Prostate gland (tissue), 2 donors: Measurements from ENCODE around the gene EPHB2.

Experiments used
- POLR2A ChIP-seq: fragments of 450-650 bp; IDR thresholded peaks from one replicate; pipeline ENCODE4 v1.6.1; 2016; ENCODE audit warnings: antibody characterized with exemption, mild to moderate bottlenecking
- TF ChIP-seq, protein P1 (sequence below), 4 experiments: fragments of 200-600 bp in 2 of 4; fragments of 450-650 bp in 2 of 4; sonication (generic) in 2 of 4; IDR thresholded peaks; 1 replicate in 3 of 4; 2 replicates in 1 of 4; pipeline ENCODE4 v1.5.1; 2016 to 2019; ENCODE audit warnings: antibody characterized with exemption in 4 of 4, mild to moderate bottlenecking in 2 of 4, moderate library complexity in 2 of 4

DNA sequence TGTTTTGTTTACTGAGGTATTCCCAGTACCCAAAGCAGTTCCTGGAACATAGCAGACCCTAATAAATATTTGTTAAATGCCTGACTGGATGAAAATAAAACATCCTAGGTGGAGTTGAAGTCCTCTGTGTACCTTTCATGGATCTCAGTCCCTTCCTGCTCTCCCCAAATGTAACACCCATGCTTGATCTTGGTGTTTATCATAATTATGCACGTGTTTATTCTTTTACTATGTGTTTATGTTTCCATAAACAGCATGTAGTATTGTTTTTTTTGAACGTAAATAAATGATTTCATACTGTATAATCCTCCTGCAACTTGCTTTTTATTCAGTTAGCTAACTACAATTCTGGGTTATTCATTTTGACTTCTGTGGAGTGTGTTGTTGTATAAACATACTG lies 257.2 kb downstream of the EPHB2 start:
- TF ChIP-seq, protein P1, sequence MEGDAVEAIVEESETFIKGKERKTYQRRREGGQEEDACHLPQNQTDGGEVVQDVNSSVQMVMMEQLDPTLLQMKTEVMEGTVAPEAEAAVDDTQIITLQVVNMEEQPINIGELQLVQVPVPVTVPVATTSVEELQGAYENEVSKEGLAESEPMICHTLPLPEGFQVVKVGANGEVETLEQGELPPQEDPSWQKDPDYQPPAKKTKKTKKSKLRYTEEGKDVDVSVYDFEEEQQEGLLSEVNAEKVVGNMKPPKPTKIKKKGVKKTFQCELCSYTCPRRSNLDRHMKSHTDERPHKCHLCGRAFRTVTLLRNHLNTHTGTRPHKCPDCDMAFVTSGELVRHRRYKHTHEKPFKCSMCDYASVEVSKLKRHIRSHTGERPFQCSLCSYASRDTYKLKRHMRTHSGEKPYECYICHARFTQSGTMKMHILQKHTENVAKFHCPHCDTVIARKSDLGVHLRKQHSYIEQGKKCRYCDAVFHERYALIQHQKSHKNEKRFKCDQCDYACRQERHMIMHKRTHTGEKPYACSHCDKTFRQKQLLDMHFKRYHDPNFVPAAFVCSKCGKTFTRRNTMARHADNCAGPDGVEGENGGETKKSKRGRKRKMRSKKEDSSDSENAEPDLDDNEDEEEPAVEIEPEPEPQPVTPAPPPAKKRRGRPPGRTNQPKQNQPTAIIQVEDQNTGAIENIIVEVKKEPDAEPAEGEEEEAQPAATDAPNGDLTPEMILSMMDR (IDR thresholded peaks at IDR 0.05): no peak
- TF ChIP-seq POLR2A: no peak
